GM21447 (cell line): ENCODE results near the gene REXO2.
A peak's percentile ranks its signal among the peaks of the same experiment; 100 is the strongest.

ENCODE experiments used
- ATAC-seq: cut with Tn5 transposase; IDR thresholded peaks from one replicate; pipeline ENCODE4 v1.9.1; 2021; ENCODE audit not compliant: unreplicated experiment

Gene REXO2

DNA sequence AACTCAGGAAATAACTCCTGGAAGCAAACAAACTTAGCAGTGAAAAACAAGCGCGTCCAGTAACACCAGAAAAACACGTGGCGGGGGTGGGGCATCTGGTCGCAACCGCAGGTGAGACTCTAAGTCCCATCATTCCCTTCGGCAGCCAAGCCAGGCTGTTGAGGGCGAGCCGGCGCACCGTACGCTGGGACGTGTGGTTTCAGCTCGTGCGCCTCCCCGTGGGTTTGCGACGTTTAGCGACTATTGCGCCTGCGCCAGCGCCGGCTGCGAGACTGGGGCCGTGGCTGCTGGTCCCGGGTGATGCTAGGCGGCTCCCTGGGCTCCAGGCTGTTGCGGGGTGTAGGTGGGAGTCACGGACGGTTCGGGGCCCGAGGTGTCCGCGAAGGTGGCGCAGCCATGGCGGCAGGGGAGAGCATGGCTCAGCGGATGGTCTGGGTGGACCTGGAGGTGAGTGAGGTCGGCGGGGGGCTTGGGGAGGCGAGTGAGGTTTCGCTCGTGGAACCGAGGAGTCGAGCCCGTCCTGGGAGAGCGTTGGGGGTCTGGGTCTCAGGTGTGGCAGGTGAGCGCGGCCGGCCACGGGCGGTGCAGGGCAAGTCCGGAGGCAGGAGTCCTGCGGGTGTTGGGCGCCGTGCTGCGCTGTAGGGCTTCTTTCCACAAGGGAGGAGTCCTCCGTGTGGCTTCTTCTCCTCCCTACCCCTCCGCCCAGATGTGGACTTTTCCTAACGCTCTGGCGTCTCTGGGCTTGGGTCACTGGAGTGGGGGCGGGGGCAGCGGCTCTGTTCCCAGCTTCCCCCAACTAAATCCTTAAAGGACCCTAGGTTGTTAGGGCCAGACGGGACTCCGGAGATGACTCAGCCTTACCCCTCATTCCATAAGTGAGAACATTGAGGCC is at the start of gene REXO2:
Gene REXO2, plus strand, starts transcription at position 239 of the 892 bp plus-strand sequence. Its CDS starts 62 bp downstream, at position 301.
- peak; percentile 98 for ATAC-seq

DNA sequence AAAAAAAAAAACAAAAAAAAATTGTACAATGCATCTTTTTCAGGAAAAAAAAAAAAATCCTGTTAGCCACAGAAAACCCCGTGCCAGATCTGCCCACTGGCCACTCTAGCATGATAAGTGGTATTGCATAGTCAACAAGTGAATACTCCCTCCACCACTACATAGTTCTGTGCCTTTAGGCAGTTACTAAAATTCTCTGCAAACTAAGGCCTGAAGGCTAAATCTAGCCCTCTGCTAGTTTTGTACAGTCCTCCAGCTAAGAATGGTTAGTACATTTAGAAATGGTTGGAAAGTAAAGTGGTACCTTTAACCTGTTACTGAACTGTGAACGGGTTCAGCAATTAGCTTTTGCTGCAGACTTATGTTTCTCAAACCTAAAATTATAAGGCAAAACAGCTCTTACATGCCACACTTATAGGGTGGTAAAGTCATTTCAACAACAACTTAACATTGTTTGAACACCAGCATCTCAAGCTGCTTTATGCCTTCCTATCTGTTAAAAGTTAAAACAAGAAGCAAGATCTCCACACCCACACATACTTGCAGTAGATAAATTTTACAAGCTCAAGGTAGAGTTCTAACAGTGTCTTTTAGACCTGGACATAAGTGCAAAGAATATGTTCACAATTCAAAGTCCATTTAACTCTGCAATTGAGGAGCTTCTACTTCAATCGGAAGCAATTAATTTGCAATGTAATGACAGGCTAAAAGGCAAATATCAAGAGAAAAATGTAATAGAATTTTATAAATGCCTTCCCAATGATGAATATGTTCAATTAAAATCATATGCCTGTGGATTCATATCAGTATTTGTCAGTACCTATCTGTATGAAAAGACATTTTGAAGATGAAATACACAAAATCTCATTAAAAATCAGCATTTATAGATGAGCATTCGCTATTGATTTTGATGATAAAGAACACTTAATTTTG is 46.3 kb upstream of the REXO2 start:
- ATAC-seq: no peak

DNA sequence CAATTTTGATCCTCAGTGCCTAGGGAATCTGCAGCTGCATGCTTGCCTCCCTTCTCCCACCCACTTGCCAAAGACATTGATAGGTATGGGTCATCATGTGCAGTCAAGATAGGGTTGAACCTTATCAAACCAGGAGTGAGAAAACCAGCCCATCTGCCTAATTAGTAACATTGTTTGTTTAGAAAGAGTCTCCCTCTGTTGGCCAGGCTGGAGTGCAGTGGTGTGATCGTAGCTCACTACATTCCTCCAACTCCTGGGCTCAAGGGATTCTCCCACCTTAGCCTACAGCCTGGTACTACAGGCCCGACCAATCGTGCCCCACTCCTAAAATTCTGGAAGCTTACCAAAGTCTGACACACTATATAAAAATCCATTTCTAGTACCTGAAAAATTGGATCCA is 43.5 kb upstream of the REXO2 start:
- ATAC-seq: no peak

DNA sequence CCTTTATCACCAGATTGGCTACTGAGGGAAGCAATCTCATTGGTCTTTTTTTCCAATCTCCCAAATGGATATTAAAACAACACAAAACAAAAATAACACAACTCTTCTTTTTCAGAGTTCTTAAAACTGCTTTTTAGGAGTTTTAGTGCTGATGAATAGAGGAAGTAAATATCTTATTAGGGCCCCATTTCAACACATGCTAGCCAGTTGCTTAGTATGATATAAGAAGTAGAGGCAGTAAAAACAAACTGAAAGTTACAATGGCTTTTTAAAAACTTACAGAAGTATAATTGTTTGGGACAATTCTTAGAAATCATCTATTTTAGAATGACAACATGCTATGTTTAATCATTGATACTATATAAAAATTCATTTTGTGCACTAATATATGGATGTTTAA is 42.4 kb upstream of the REXO2 start:
- no peak for ATAC-seq

DNA sequence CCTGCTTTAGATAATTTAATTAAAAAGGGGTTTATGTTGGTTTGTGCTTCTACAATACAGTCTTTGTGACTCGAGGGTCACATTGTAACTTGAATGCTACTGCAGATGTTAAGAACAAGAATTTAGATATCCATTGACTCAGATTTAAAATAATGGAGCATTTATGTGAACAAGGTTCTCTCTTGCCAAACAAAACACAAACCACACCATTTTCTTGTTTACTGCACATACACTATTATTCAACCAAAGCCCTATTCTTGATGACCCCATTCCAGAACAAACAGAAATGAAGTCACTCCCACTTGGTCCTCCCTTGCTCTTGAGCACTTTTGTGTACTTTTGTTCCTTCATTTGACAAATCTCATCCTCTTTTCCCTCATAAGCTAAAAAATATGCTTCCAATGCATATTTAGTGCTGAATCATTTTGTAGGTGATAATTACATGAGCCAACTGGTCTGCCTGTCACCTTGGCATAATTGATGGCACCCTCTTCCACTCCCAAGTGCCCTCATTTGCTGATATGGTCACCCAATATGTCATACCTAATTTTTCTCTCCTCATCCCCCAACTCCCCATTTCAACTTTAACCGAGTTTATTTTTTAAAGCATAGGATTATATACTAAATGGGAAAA is 41.8 kb upstream of the REXO2 start:
- ATAC-seq: no peak

DNA sequence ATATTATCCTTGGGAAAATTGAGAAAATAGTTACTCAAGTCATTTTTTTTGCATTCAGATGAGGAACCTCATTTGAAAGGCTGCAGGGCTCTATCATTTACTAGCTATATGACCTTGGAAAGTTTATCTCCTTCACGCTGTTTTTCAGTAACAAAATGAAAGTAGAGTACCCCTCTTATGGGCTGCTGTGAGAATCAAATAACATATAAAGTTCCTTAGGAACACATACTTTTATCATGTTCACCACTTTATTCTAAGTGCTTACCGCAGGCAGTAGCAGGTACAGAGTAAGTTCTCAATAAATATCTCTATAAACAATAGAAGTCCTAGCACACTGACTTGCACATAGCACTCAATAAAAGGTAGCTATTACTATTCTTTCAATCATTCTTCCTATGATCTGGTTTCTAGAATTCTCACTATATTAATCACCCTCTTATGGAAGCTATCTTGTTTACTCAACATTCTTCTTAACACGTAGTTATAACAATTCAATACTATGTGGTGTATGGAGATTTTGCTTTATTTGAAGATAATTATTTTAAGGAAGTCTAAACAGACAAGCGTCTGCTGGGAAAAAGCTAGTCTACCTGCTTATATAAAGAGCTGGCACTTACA is 40.9 kb upstream of the REXO2 start:
- no peak for ATAC-seq

DNA sequence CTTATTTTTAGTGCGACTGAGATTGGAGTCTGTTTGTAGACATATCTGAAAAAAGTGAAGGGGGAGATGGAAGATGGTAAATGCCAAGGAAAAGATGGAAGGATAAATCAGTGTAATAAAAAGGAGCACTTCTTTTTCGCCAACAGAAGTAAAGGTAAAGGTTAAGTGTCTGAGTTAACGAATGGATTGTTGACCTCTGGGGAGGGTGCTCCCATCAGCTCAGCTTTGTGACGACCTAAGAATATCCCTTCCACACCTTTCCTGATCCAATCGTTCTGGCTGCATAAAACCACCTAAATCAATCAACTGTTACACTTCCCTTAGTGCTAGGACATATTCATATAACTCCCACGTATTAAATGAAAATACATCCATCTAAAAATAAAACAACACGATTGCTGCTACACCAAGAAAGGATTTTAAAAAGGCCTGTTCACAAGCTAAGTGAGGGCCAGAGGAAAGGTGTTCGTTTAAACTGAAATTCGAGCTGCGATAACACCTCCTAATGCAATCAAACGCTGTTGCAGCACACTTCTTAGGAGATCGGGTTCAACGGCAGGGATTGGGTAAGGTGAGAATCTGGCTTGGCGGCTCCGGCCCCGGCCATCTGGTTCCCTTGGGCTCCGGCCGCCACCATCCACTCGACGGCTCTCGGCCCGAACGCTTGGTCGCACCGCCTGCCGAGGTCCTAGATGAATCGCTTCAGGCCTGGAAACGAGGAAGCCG is 39.6 kb upstream of the REXO2 start:
- peak; percentile 30 for ATAC-seq

DNA sequence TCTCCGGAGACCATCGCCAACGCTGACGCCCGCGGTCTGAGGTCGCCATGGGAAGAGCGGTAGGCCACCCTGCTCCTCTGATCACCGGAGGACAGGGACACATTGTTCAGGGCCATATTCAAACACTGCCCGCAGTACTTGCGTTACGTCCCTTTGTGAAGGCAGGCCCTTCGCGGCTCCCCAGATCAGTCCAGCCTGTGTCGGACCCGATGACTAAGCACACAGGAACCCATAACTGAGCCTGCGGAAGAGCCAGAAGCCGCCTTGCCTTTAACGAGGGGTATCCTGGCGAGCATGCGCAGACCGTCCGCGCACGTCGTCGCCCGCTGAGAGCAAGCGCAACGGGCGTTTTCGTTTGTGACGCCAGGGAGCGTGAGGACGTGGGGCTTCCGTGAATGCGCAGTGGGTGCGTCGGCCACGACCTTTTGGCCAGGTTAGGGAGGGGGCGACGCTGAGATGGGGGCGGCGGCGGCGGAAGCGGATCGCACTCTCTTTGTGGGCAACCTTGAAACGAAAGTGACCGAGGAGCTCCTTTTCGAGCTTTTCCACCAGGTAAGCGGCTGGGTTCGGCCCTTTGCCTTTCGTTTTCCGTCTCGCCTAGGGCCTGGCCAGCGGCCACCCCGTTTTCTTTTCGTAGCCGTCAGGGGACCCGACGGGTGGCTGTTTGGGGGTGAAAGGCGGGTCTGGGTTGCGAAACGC is 38.9 kb upstream of the REXO2 start, which contains the start of the genes C11orf71 and RBM7:
Gene C11orf71, minus strand, starts transcription at position 296 of the 699 bp plus-strand sequence. Its CDS starts 180 bp downstream, at position 116.
Gene RBM7, plus strand, starts transcription at position 451 of the 699 bp plus-strand sequence. Its CDS starts 6 bp downstream, at position 457.
- peak; percentile 96 for ATAC-seq

DNA sequence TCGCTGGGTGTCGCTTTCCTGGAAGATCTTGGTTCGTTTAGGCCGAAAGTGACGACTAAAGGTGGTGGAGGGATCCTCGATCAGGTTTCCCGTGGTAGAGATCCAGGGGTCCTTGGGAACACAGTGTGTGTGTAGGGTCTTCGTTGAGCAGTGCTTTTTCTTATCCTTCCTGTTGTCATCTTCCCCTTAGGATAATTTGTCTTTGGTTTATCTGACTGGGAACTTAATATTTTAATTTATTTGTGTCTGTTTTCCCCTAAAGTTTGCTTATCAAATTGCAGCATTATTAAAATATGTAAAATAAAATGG is 38.4 kb upstream of the REXO2 start:
- ATAC-seq: no peak

DNA sequence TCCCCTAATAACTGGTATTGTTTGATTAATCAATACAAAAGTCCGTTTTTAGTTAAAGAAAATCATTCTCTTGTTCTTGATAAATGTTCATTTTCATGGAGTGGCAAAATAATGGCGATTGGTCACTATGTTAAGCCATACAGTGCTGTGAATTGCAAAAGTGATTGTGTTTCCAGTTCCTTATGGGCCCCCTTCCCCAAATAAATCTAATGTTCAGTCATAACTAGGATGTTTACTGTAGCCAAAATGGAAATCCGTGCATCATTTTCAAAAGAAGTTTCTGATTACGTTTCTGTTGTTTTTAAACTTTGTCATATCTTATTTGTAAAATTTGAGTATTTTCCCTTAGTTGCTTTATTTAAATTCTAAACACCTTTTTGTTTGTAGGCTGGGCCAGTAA is 38.0 kb upstream of the REXO2 start:
- ATAC-seq: no peak

DNA sequence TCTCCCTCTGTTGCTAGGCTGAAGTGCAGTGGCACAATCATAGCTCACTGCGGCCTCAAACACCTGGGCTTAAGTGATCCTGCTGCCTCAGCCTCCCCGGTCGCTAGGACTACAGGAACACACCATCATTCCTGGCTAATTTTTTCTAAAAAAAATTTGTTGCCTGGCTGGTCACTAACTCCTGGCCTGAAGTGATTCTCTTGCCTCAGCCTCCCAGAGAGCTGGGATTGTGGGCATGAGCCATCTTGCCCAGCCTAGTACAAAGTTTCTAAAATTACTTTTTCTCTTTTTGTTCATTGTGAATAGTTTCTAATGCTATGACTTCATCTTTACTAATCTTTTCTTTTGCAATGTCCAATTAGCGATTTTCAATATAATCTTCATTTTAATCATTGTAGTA is 26.3 kb upstream of the REXO2 start:
- no peak for ATAC-seq

DNA sequence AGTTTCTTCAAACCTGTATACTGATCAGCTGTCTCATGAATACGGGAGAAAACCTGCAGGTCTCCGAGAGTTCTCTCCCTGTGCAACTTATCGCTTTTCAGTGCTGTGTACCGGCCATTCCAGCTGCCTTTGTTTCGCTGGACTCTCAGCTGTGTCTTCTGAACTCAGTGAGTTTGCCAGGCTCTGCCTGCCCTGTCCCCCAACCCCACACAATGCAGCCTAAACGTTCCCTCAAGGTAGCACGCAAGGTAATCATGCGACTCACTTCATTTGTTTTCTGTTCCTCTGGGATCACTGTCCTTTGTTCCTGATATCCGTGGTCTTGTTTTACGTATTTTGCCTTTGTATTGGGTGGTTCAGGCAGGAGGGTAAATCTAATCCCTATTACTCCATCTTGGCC is 25.3 kb upstream of the REXO2 start:
- ATAC-seq: no peak

DNA sequence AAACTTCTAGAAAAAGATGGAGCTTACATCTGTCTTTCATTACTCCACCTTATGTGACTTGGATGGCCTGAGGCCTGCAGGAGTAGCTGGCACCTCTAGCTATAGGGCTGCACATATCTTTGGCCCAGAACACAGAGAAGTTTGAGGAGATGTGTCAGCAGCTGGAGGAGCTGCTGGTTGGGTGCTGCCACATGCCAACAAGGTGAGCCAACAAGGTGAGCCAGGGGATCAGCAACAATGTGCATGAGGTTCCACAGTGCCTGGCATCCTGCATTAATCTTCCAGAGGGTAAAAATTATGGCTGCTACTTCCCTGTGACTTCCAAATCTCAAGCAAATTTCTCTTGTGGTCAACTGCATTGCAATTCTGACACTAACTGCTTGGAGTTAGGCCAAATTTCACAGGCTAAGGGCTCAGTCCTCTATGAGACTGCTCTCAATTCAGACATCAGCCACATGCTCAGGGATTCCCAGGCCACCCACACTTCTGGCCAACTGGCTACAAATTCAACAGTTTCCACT is 22.8 kb upstream of the REXO2 start:
- no peak for ATAC-seq

DNA sequence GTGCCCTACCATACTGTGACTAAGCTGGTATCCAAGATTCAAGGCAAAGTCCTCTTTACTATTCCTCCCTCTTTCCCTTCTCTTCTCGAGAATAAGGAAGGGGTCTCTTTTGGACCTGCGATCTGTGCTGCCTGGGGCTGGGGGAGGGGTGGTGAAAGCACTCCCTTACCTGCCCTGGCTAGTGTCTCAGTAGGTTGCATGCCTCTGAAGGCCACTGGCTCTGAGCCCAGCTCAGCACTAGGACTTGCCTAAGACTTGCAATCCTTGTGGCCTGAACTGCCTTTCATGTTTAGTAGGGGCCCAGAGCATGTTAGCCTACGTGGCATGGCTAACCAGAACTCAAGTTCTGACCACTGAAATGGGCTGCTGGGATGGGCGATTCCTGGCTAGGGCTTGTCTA is 13.0 kb upstream of the REXO2 start:
- no peak for ATAC-seq

DNA sequence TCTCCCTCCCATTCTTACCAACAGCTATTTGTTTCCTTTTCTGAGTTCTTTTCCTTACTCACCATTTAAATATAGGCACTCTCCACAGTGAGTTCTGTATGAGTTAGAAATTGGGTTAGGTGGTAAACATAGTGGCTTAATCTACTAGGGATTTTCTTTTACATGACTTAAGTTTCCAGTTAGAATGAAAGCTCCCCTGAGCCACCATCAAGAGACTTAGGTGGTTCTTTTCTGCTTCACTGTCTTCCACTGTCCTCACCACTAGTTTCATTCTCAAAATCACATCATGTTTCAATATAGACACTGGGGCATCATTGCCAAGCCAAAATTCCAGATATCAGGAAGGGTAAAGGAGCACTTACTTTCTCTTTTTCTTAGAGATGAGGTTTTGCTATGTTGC is 9.0 kb upstream of the REXO2 start:
- no peak for ATAC-seq

DNA sequence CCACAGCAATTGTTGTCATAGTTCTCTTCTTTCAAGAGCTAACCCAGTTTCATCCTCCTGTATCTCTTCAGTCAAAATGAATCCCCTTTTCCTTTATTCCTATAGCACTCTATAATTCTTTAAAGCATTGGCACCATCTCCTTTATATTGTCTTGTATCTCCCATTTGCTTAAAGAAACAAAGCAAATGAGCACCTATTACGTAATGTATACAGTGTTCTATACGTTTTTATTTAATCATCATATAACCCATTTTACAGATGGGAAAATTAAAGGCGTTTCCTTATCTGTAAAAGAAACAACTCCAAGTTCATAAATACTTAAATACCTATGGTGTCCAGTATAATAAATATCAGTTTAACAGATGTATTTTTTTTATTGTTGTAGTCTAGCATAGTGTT is 6.4 kb upstream of the REXO2 start:
- ATAC-seq: no peak

DNA sequence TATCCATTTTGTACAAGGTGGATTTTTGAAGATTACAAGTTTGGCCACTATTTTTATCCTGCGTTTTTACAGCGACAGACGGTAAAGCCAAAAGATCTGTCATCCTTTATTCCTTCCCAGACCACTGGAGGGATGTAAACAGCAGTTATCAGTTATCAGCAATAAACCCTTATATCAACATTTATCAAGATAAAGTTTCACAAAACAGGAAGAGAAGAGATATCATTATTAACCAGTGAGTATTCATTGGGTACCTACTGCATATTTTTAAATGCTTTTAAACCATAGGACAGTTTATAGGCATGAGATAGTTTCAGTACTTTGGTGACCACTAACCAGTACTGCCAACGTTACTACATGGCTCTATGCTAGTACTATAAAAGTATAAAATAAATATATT is 5.9 kb upstream of the REXO2 start:
- no peak for ATAC-seq

DNA sequence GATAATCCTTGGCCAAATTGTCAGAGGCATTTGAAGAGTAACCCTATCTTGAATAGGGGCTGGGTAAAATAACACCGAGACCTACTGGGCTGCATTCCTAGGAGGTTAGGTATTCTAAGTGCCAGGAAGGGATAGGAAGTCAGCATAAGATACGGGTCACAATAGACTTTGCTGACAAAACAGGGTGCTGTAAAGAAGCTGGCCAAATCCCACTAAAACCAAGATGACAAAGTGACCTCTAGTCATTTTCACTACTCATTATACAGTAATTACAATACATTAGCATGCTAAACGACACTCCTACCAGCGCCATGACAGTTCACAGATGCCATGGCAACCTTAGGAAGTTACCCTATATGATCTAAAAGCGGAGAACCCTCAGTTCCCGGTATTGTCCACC is 964 bp upstream of the REXO2 start:
- ATAC-seq: no peak

DNA sequence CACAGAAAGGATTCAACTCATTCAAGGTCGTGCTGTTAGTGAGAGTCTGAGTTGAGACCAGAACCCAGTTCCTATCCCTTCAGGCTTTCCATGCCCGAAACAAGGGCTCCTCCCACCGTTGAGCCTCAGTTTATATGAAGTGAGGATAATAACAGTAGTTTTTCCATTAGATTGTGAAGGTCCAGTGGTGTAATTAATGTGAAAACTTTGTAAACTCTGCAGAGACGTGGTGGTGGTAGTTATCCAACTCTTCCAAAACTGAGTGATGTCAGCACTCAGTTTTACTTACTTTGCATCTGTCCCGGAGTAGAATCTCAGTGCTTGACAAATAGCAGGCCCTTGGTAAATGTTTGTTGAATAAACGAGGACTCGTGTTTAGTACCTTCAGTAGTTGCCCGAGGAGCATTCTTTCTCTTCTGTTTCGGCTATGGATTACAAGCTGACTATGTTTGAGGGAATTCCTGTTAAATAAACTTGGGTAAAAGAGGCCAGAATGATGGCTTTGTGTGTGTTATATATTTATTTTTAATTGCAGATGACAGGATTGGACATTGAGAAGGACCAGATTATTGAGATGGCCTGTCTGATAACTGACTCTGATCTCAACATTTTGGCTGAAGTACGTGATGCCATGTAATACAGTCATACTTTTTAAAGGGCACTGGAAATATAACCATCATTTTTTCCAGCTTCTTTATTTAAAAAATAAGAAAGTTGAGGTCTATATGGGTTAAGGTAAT is 1.0 kb downstream of the REXO2 start:
- ATAC-seq: peak; percentile 5
